Activated CD4-positive, alpha-beta T cell treated with anti-CD3 and anti-CD28 coated beads, Interleukin-2, Interleukin-4, amounts not matched to agents 100 ng/mL and 50 ng/mL, durations not matched to agents 16 hours and 8 hours (primary cell): ENCODE data around the gene SH2D4B.
A peak's percentile ranks its signal among the peaks of the same experiment; 100 is the strongest.

Experiments used
- DNase-seq: peaks from one replicate; pipeline ENCODE4 v3.0.0-alpha.2; 2020; ENCODE audit warnings: low spot score

Gene SH2D4B

GRCh38 chr10:80646366-80646765, 108.7 kb downstream of the SH2D4B start:
- DNase-seq, result no peak

DNA sequence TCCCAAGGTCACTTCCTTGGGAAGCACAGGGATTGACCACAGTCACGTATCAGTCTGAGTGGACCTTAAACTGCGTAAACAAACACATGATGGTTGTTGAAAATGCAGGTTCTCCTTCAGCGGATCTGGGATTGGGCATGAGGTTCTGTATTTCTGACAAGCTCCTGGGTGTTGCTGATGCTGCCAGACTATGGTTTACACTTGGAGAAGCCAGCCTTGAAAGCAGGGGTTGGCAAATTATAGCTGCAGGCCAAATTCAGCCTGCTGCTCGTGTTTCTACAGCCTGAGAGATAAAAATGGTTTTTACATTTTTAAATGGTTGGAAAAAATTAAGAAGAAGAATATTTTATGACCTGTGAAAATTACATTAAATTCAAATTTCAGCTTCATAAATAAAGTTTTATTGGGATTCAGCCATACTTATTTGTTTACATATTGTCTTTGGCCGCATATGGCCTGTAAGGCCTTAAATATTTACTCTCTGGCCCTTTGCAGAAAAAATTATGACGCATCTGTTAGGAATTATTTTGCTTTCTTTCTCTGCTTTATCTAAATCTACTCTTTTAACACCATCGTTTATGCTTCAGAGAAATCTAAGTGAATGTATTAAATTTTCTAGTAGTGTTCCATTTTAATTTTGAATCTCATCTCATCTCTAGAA, 109.6 kb downstream of the SH2D4B start:
- DNase-seq, result no peak

GRCh38 chr10:80648106-80648505, 110.4 kb downstream of the SH2D4B start:
- no peak for DNase-seq

GRCh38 chr10:80649183-80649582, 111.5 kb downstream of the SH2D4B start:
- no peak for DNase-seq

GRCh38 chr10:80655898-80656297, 118.2 kb downstream of the SH2D4B start:
- DNase-seq, result no peak

DNA sequence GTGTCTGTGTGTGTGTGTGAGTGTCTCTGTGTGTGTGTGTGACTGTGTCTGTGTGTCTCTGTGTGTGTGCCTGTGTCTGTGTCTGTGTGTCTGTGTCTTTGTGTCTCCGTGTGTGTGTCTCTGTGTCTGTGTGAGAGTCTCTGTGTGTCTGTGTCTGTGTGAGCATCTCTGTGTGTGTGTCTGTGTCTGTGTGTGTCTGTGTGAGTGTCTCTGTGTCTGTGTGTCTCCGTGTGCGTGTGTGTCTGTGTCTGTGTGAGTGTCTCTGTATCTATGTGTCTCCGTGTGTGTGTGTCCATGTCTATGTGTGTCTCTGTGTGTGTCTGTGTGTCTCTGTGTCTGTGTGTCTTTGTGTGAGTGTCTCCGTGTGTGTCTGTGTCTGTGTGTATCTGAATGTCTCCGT, 120.4 kb downstream of the SH2D4B start:
- no peak for DNase-seq

DNA sequence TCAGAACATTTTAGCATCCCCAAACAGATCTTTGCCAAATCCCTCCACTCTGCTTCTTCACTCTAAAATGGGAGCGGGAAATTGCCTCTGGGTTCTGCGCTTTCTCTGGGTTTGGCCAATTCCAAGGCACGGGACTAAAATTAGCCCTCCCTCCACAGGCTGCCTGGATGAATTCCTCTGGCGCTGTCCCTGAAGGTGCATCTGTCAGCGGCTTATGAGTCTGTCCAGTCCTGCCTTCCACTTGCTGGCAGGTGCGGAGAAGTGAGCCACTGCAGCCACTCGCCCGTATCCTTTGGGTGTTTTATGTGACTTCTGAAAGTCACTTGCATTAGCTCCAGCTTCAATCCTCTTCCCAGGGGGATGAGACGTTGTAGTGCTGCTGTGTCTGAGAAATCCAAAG, 121.6 kb downstream of the SH2D4B start:
- DNase-seq, result no peak

GRCh38 chr10:80660266-80660665, 122.6 kb downstream of the SH2D4B start:
- DNase-seq, result no peak

GRCh38 chr10:80660736-80661135, 123.0 kb downstream of the SH2D4B start:
- DNase-seq, result no peak

- DNase-seq, result no peak
Observed at GRCh38 chr10:80661526-80661925, 123.8 kb downstream of the SH2D4B start.

GRCh38 chr10:80662429-80663261, 124.9 kb downstream of the SH2D4B start:
- DNase-seq, result peak; percentile 66

DNA sequence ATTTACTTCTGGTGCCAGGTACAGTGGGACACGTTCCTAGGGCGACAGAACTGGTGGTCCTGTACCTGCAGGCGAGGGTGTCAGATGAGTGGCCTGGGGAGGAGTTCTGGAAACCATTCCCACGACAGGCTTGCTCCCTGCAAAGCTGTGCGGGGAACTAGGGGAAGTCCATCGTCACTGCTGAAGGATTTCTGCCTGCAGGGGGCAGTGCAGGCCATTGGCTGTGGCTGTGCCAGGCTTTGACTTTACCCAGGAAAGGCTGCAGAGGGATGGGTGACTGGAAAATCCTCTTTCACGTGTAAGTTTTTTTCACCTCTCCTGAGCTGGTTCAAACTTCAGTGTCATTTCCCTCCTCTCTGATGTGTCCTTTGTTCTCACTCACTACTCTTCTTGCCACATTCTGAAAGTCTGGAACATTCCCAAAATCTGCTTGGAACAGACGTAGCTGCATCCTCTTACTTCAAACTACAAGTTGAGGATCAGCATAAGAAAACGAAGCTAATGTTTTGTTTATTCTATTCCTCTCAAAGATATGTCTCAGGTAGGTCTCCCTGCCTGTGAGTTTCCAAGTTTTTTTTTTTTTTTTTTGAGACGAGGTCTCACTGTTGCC, 126.5 kb downstream of the SH2D4B start:
- DNase-seq, result peak; percentile 45

- no peak for DNase-seq
Observed at GRCh38 chr10:80669485-80669884, 131.8 kb downstream of the SH2D4B start.

DNA sequence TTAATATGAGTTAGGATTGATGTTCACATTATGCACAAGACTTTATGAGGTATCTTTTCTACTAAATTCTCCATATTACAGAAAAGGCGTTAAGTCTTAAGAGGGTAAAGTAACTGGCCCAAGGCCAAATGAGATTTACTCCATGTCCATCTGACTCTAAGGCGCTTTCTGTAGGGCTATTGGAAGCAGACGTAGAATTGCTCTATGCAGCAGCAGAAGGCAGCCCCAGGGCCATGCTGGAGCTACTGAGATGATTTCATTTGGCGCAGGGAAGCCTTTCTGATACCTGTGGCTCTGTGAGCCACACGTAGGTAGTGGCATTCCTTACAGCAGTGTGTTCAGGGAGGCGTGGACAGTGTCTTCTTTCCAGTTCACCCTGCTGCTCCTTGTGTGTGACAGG, 133.1 kb downstream of the SH2D4B start:
- DNase-seq, result no peak

DNA sequence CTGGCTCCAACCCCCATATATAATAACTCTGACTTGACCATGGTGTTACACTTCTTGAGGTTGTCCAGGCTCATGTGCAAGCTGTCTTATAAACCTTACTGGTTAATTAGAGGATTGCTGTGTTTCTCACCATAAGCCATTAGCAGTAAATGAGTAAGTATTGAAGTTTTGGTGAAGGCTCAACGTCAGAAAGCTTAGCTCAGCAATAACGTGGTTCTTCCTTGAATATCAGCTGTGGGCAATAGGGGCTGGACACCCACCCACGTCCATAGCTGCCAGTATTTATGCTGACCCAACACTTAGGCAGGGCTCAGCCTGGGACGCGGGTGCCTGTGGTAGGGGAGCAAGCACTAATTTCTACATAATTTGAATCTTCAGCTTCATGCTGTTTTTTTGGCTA, 134.1 kb downstream of the SH2D4B start:
- DNase-seq, result no peak

DNA sequence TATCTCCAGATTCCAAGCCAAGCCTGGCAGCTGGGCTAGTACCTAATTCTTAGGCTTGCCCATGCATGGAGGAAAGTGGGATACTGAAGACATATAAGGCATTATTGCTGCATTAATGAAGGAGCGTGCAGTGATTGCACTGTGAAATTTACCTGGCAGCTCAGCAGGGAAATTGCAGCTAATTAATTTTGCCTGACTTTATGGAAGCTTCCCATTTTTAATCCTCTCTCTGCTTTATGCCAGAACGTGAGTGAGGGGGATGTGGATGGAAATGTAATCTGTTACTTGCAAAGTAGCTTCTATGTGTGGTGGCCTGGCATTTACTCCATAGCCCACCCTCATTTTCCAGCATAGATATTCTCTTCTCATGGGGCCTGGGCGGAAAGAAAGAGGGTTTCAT, 134.9 kb downstream of the SH2D4B start:
- no peak for DNase-seq

- no peak for DNase-seq
Observed at GRCh38 chr10:80674809-80675208, 137.1 kb downstream of the SH2D4B start.

- no peak for DNase-seq
Observed at GRCh38 chr10:80681142-80681541, 143.4 kb downstream of the SH2D4B start.

DNA sequence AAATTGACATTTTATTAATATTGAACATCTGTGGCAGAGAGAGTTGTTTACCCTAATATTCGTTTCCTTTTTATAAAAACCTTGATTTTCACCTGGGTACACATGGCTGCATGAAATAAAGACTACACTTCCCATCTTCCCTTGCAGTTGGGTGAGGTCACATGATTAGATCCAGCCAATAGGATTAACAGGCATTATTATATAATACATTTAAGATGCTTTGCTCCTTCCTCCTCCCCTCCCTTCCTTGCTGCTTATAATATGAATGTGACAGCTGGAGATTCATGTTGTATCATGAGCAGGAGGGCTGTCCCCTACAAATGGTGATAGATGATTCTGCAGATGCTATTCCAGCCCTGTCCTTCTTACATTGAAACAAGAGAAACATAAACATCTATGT, 146.6 kb downstream of the SH2D4B start:
- DNase-seq, result peak; percentile 24

DNA sequence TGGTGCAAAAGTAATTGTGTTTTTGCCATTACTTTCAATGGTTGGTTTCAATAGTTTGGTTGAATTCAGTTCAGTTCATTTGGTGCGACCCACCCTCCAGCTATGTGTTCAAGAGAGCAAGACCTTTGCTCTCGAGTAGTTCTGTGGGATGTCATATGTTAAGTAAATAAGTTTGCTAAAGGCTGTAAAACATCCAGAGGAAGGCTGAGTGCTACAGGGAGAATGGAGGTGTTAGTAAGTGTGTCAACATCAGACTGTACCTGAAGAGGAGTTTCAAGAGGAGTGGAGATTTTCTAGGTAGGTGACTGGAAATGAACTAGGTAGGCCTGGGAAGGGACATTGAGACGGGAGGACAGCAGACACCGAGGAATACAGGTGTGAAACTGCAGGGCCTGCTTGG, 147.7 kb downstream of the SH2D4B start:
- DNase-seq, result no peak

- DNase-seq, result no peak
Observed at GRCh38 chr10:80686734-80687475, 149.2 kb downstream of the SH2D4B start.

DNA sequence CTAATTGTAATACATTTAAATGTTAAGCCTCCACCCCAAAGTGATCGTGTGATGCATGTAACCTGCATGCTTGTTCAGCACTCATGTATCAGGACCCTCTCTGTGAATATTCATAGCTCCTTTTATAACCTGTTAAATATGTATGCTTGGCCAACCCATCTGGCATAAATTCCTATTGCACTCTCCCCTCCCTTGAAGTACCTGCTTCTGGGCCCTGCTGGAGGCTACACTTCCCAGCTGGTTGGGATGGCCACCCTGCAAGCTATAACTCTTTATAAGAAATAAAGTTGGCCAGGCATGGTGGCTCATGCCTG, 149.7 kb downstream of the SH2D4B start:
- no peak for DNase-seq

DNA sequence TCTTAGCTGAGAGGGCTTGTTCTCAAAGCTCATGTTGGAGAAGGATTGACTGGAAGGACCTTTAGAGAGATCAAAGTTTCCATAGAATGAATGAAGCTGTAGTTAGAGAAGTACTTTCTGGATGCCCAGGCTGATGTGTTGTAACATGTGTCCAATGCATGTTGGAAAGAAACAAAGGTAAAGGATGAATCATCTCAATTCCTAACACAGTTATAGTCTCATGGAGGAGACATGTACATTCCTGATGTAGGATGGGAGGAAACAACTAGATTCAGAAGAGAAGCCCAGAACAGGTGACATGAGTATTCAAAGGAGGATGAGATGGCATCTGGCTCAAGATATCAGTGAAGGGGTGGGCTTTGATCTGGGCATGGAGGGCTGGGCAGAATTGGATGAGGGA, 152.7 kb downstream of the SH2D4B start:
- DNase-seq, result no peak
